Left ventricle myocardium superior (tissue), 1 donor: Measurements from ENCODE around the gene NCOA1. TPM values are rescaled to one million over a fixed set of nuclear protein-coding genes. Genes with fewer than 3 reads are reported as not detected.
"Not testable (repeated sequence)": the region's sequence is repeated elsewhere in the genome, so short reads cannot be mapped to it uniquely, and the experiment has no call there.

Experiments
- ATAC-seq: fragments of 200-7000 bp; cut with Tn5 transposase; one replicate; pipeline ENCODE4 v1.9.1; 2020; ENCODE audit warnings: mild to moderate bottlenecking, moderate library complexity
- DNase-seq: peaks from one replicate; pipeline ENCODE4 v3.0.0-alpha.2; 2020
- intact Hi-C: fragments of 100-400 bp; cut with micrococcal nuclease; formaldehyde crosslinking; loops from one replicate; pipeline ENCODE4 v1.11.0; 2022
- total RNA-seq: library from RNA; stranded (reverse); fragmentation: NEBNext Ultra II Directional; extraction: Animal tissue kit (Norgen Biotek cat#: 25700); gene quantifications from one replicate; pipeline ENCODE4 v1.2.1, GENCODE V29; 2021
- donor health status: DM: no; HTN: yes; CAD: no; lungs with severe emphysema.

The NCOA1 gene
- total RNA-seq, 1 donor from 2014 or later = 34.3 TPM

DNA sequence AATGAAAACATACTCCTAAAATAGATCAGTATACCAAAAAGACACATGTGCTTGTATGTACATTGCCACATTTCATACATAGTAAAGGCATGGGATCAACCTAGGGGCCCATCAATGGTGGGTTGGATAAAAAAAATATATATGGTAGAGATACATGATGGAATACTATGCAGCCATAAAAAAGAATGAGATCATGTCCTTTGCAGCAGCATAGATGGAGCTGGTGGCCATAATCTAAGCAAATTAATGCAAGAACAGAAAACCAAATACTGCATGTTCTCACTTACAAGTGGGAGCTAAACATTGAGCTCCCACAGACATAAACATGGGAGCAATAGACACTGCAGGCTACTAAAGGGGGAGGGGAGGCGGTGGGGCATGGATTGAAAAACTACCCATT is 18.6 kb upstream of the NCOA1 start:
- intact Hi-C loops = no loop called here
- DNase-seq (no peak), ATAC-seq (no peak)

DNA sequence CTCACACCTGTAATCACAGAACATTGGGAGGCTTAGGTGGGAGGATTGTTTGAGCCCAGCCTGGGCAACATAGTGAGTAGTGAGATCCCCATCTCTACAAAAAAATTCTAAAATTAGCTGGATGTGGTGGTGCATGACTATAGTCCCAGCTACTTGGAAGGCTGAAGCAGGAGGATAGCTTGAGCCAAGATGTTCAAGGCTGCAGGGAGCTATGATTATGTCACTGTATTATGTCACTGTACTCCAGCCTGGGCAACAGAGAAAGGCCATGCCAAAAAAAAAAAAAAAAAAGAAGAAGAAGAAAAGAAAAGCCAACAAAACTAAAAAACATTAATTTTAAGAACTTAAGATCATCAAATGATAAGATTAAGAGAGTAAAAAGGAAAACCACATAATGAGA is 17.4 kb upstream of the NCOA1 start:
- peak; percentile 47 for ATAC-seq
- no peak for DNase-seq
- intact Hi-C loops = no loop called here

DNA sequence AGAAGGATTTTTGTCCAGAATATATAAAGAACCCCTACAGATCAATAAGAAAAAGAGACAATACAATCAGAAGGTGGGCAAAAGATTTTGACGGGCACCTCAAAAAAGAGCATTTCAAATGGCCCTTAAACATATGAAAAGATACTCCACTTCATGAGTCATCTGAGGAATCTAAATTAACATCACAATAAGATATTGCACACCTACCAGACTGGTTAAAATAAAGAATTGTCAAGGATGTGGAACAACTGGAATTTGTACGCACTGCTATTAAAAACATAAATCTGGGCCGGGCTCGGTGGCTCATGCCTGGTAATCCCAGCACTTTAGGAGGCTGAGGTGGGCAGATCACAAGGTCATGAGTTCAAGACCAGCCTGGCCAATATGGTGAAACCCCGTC is 17.0 kb upstream of the NCOA1 start:
- no peak for ATAC-seq
- no peak for DNase-seq
- intact Hi-C loops = no loop called here

DNA sequence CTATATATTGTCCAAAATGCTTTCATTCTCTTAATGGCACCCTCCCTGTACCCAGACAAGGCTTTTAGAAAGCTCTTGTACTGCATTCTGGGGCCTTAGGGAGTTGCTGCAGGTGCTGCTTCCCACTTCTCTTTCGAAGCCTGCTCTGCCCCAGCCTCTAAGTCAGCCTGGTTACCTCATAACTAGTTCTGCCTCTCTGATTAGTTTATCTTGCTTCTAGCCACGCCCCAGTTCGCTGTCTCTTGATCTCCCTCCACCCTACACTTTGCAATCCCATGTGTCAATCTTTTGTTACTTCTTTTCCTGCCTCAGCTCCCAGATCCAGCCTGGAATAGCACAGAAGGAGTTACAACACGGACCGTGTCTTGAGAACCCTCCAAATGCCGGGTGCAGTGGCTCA is 13.8 kb upstream of the NCOA1 start:
- intact Hi-C loops = no loop called here
- ATAC-seq (no peak), DNase-seq (no peak)

DNA sequence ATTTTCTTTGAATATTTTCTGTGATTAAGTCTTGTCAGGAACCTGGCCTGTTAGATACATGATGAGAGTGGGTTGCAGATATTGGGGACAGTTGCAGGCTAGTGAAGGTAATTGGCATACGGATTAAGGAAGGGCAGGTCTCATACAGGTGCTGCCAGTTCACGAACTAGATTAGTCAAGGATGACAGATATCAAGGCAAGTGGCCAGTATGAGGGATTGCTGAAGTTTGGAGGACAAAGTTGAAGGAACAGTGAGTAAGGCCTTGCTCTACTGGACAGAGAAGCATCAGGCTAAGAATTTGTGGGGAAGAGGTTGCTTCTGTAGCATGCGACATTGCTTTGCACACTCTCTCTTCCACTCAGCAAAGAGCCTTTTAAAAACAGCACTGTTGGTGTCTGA is 12.8 kb upstream of the NCOA1 start:
- intact Hi-C loops = no loop called here
- no peak for ATAC-seq
- DNase-seq = no peak

DNA sequence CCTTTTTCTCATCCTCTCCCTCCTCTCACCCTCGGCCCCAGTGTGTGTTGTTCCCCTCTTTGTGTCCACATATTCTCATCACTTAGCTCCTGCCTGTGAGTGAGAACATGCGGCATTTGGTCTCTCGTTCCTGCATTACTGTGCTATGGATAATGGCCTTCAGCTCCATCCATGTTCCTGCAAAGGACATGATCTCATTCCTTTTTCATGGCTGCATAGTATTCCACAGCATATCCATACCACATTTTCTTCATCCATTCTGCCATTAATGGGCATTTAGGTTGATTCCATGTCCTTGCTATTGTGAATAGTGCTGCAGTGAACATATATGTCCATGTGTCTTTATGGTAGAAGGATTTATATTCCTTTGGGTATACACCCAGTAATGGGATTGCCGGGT is 10.8 kb upstream of the NCOA1 start:
- ATAC-seq (no peak), DNase-seq (no peak)
- intact Hi-C loops = no loop called here

DNA sequence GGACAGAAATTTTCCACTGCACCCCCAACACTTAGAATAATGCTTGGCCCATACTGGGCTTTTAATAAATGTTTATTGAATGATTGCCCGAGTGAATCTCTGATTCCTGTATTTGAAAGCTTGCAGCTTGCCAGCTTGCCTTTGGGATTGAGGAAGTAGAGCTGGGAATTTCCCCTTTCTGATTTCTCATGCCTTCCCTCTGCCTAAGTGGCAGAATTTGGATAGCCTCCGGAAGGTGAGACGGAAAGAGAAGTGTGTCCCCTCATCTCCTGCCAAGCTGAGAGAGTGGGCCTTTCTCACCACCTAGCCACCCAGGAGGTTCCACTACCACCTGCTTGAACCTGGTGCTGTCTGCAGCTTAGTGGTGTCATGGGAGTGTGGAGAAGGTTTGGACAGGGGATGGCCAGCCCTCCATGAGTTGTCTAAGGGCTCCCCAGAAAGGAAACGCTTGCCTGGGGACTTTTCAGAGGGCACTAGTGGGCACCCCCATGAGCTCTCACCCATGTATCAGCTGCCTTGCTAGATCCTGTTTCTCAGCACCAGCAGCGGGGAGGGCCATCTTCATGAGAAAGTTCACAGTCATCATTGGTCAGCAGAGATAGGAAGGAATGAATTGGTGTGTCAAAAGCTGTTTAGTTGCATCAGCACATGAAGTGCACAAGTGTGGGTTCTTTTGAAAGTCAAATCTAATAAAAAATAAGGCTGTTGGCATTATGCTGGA is 8.6 kb upstream of the NCOA1 start:
- ATAC-seq (no peak), DNase-seq (no peak)
- intact Hi-C loops = no loop called here

DNA sequence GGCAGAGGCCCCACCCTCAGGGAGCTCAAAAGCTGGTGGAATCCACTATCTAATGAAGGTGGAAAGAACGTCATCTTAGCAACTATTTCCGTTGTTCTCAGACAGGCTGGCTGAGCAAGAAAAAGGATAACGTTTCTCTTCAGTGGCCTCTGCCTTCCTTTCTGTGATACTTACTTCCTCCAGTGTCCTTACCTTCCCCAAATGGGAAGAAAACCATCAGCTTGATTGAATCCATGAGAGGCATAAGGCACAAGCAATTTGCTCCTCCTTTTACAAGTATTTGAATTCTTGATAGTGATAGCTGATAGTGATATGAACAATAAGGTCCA is 8.1 kb upstream of the NCOA1 start:
- DNase-seq (no peak), ATAC-seq (no peak)

DNA sequence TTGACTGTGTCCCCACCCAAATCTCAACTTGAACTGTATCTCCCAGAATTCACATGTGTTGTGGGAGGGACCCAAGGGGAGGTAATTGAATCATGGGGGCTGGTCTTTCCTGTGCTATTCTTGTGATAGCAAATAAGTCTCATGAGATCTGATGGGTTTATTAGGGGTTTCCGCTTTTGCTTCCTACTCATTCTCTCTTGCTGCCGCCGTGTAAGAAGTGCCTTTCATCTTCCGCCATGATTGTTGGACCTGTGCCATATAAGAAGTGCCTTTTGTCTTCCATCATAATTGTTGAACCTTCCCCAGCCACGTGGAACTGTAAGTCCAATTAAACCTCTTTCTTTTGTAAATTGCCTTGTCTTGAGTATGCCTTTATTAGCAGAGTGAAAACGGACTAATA is 6.4 kb upstream of the NCOA1 start:
- intact Hi-C loops, ATAC-seq, DNase-seq: not testable (repeated sequence)

More for the DNA sequence above, 8.1 kb upstream of the NCOA1 start:
- intact Hi-C loops = no loop called here

DNA sequence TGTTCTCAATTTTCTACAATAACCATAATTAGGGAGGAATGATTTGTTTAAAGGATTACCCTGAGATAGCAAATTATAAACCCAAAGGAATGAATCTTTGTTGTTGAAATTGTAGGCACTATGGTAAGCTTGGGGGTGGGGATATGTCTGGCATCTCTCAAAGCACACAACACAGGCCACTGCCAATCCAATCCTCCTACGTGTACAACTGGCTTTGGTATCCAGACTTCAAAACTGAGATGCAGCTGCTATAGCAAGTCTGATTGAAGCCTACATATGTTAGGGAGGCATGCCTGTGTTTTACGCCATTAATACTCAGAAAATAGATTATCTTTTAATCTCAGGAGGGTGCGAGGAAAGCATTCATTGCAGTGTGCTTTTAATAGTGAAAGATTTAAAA is 5.9 kb upstream of the NCOA1 start:
- no peak for ATAC-seq
- no peak for DNase-seq
- intact Hi-C loops = no loop called here

DNA sequence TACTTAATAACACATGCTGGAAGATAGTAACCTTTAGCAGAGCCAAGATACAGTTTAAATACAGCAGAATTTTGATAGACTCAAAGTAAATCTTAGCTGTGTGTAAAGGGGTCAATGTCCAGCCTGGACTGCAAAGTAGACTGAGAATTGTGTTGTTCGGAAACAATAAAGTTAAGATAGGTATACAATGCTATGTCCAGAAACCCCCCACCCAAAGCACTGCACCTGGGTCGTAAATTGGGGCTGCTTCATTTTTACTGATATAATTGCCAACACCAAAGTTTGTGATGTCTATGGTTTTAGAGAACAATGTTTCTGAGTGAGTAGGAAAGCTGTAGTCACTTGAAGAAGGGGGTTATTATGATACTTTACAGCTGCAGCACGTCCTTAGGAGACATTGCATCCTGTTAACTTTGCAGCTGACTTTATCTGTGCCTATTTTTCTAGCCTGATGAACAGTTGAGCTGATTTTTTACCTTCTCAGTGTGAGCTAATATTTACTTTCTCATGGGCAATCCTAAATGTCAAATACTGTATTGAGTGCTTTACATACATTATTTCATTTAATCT is 4.3 kb upstream of the NCOA1 start:
- ATAC-seq = no peak
- intact Hi-C loops = no loop called here
- DNase-seq = no peak

DNA sequence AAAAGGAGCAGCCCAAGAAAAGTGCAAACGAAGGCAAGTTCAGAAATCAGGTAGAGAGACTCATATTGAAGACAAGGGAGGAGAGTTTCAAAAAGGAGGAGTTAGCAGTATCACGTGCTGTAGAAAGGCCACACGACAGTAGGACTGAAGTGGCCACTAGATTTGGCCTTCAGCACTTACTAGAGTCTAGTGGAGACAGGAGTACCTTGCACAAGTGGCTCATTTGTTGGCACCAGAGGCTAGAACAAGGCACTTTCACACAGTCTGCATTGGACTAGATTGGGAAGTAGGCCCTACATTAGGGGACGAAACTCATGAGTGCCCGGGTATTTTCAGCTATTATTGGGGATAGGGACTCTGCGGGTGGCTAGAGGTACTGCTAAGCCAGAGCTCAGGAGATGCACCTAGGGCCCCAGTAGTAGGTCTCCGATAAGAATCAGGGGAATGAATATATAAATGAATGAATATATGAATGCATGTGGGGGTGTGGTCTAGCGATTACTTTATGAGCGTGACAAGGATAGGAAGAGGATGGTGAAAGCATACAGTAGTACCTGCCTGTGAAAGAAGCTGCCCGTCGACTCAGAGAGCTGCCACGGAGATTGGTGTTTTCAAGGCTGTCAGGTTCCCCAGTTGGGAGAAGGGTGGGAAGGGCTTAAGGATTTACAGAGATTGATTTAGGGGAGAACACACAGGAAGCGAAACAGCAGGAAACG is 1.4 kb upstream of the NCOA1 start:
- intact Hi-C loops = no loop called here
- ATAC-seq (no peak), DNase-seq (no peak)

DNA sequence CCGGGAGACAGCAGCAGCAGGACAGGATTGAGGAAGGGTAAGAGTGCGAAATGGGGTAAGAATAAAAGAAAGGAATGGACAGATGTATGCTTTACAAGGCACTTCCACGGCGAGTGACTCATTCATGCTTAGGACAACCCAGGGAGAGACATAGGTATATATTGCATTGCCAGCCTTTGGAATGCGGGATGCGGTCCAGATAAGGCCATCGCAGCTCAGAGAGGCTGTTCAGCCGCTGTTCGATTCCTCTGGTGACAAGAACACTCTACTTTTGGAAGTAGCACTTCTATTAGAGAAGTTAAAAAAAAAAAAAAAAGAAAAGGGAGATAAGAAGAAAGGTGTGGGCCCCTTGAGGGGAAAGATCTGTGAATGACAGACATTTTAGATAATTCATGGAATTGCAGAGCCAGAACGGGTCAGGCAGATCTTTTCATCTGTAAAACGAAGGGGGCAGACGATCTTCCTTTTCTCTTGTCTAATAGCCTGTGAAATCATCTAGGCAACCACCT is 819 bp upstream of the NCOA1 start:
- intact Hi-C loops = no loop called here
- no peak for ATAC-seq
- DNase-seq = no peak

DNA sequence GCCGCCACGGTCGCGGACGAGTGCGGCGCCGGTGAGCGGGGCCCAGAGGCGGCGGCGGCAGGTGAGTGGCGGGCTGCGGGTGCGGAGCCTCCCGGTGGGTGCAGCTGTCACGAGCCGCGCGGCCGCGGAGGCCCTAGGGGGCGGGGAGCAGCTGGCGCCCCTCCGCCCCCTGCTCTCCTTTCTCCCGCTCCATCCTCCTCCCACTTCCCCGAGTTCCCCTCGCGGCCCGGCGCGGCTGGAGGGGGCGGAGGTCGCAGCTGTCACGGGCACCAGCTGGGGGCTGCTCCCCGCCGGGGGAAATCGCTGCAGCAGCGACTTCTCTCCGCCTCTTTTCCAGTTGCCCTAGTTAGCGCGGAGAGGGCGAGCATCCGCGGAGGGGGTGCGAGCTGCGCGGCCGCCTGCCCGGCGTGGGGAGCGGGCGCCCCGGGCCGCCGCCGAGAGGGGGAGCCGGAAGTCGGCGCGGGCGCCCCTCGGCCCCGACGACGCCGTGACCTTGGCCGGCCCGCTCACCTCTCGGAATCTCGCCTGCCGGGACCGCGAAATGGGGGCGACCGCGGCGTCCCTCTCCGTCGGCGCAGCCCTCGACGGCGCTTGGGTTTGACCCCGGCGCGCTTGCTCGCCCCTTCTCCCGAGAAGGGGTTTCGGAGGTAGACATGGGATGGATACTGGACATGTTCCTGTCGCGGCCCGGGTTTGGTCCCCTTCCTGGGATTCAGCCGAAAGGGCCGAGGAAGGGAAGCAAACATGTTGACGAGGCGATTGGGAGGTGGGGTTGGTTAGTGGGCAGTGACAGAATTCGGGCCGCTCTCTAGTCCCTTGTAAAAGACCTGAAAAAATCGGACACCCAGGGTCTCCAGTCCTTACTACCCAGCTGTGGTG is 727 bp downstream of the NCOA1 start:
- intact Hi-C loops = no loop called here
- ATAC-seq (peak; percentile 57), DNase-seq (peak; percentile 77)

DNA sequence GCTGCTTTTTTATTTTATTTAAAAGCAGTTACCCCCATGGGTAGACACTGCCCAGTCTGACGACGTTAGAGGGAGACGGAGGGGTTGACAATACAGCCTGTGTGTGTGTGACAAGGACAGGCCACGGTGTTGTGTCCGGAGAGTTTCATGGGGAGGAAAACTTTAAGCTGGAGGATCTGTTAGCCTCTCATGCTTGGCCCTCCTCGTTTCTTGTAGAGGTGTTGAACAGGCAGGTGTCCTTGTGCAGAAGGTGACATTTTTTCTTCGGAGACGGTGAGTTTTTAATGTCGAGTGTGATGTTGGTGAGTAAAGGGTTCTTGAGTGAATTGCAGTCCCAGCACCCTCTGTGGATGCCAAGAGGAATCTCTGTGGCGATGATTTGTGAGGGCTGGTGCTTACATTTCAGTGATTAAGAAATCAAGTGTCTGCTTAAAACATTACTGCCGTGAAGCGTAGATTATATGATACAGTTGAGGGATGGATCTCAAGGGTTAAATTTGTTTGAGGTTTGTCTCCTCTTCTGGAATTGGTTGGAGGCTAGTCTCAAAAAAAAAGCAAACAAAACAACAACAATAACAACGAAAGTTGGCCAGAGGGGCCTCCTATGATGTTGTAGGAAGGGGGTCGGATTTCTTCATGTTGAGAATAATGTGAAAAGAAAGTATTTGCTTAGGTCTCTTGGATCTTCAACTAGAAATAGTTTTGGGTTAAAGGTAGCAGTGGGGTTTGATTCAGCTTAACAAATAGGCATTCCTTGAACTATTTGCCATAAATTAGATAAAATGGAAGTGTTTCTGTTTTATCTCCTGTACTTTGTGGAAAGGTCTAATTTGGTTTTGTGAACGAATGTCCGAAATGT is 1.6 kb downstream of the NCOA1 start:
- DNase-seq (no peak), ATAC-seq (peak; percentile 22)
- intact Hi-C loops = no loop called here

DNA sequence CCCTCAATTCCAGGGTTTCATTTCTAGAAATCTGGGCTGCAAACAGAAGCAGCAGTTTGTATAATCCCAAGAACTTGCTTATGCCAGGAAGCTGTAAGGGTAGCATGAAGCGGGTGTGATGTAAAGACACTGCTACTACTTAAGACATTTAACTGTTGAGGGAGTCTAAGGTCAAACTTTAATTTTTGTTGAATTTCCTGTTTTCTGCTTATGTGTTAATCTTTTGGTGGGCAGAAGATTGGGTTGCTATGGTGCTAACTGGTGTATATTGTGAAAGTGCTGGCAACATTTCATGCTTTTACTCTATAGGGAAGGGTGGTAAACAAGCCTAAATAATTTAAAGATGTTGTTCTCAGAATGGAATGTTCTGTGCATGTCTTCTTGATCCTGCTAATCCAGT is 2.7 kb downstream of the NCOA1 start:
- intact Hi-C loops = no loop called here
- no peak for DNase-seq
- no peak for ATAC-seq

DNA sequence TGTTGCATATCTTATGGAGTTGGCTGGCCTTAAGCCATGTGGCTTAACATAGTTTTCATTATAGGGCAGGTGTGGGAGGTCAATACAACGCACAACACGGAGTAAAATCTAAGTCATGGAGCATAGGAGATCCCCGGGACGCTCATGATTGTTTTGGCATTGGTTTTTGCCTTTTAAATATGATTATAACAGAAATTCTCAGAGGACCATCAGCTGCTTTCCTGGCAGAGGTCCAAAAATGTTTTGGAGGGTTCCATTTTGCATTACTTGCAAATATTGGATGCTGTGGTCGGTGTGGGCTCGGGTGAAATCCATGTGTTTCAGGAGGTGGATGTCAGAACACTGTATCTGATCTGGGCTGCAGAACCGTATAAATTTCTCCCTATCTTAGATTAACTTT is 3.4 kb downstream of the NCOA1 start:
- DNase-seq (no peak), ATAC-seq (no peak)
- intact Hi-C loops = no loop called here

DNA sequence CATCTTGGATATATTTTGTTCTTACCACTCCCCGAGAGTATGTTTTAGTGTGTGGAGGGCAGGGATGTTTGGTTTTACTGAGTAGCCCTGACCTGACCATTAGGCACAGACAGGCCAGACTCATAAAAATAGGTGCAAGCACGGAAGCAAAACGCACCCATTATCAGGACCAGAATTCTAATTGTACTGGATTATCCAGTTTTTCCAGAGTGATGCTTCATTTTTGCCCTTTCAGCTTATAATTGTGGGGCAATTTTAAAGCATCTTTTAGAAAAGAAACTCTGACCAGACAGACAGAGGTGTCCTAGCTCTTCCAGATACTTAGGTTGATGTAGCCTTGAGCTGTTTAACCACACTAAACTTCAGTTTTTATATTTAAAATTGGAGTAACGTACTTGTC is 4.4 kb downstream of the NCOA1 start:
- ATAC-seq = no peak
- no peak for DNase-seq
- intact Hi-C loops = no loop called here

DNA sequence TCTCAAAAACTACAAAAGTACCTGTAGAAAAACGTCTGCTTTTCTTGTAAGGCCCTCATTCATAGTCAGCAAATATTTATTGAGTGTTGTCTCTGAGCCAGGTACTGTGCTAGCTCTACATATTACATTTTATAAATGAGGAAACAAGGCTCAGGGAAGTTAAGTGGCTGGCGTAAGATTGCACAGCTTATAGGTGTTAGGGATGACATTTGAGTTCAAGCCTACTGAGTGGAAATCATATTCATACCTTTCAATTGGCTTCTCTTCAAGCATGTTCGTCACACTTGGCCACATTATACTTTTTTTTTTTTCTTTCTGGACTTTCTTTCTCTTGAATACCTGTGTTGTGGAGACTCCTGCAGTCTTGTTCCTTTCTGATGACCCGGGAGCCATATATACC is 5.9 kb downstream of the NCOA1 start:
- no peak for ATAC-seq
- intact Hi-C loops = no loop called here
- no peak for DNase-seq
